IPS DF 4.7 (cell line): Measurements from ENCODE around the gene EPYC.

ENCODE experiments used
- DNase-seq: peaks from one replicate; pipeline ENCODE4 v3.0.0-alpha.2; 2013; ENCODE audit warnings: low spot score; ENCODE audit errors: extremely low read depth

EPYC gene

DNA sequence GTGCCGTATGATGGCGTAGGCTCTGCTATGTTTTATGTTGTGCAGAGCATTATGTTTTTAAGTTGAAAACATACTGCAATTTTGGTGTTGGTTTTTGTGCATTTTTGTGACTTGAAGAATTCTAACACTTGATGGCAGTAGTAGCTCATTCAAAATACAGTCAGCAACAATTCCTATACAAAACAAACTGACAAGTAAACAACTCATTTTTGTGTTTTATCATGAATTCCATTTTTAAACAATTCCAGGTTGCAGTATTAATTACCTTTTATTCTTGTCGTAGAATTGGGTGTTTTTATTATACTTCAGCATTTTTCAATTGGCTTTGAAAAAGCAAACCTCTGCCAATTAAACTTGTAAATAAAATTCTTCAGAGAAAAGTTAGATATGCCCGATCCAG is 45.7 kb downstream of the EPYC start:
- DNase-seq, result no peak

GRCh38 chr12:90958347-90958746 is 46.4 kb downstream of the EPYC start:
- DNase-seq, result no peak

DNA sequence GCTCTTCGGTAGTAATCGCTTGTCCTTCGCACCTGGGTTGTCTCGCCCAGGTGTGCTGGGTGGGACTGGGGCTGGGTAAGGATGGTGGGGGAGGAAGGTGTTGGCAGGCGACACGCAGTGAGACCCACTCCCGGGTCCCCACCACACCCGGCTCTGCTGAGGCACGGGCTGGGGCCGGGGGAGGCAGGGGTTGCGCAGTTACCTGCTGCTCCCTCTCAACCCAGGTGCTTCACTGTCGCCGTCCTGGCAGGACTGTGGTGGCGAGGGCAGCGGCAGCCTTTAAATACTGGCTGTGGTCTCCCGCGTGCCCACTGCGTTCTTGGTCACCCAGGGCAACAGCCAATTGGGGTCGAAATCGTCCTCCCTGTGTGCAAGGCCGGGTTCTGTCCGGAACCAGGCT is 49.9 kb downstream of the EPYC start, which contains the start of gene CCER1:
Gene CCER1, minus strand, starts transcription at position 256 of the 400 bp plus-strand sequence. CDS start 434 bp downstream, outside the sequence.
- DNase-seq, result no peak

DNA sequence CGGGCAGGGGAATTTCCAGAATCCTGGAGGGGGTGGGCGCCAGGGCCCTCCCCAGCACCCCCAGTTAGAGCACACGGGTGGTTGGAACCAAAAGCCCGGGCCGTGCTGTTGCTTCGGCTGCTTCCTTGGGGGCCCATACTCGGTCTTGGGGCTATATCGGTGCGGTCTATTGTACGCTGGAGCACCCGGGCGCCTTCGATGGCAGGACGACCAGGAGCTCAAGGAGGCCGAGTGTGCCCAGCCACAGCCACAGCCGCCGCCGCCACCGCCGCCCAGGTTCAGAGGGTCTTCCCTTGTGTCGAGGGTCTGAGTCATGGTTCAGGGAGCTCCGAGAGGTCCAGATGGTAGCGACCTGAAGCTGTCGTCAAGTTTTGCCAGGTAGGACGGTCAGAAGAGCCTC is 50.3 kb downstream of the EPYC start:
- no peak for DNase-seq

GRCh38 chr12:90953956-90954421 is 50.8 kb downstream of the EPYC start:
- peak; percentile 79 for DNase-seq

DNA sequence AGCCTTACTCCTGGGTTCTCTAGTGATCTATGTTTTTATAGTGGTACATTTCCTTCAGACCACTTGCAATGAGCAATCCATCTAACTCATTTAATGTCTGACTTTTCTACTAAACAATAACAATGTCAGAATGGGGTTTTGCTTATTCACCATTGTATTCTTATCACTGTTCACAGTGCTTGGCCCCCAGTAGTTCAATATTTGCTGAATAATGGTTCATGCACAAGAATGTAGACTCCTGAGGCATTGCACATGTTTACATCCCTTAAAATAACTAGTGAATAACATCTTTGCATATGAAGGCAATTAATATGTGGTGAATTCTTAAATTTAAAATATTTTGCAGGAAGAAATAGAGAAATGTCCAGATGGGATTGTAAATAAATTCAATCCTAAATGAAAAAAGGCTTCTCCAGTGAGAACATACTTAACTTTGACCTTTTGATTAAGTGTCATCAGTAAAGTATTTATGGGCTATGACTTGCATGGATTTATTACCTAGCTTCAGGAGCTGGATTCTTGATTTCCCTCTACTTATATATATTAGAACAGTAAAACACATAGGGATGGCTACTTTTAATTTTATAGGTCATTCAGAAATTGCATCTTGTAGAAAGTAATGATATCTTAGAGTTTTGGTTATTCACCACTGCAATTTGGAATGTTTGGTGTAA is 53.2 kb downstream of the EPYC start:
- no peak for DNase-seq

GRCh38 chr12:90947869-90948268 is 56.9 kb downstream of the EPYC start:
- DNase-seq, result no peak

- no peak for DNase-seq
These were observed 59.6 kb downstream of the EPYC start for GRCh38 chr12:90945070-90945649.

DNA sequence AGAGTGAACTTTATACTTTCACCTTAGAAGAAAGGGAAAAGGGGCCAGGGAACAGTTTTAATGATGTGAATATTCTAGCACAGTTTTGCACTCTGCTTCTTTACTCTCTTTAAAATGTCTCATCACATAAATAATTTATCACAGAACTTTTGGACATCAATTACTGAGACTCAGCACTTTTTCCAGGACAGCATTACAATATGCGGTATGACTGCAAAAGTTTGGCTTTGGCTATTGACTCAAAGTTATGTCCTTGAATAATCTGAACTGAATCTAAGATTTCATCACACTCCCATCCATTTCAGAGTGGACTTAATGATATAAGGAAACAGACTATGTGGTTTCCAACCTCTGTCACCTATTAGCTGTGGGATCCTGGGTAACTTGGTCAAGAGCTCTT is 61.5 kb downstream of the EPYC start:
- DNase-seq, result no peak

DNA sequence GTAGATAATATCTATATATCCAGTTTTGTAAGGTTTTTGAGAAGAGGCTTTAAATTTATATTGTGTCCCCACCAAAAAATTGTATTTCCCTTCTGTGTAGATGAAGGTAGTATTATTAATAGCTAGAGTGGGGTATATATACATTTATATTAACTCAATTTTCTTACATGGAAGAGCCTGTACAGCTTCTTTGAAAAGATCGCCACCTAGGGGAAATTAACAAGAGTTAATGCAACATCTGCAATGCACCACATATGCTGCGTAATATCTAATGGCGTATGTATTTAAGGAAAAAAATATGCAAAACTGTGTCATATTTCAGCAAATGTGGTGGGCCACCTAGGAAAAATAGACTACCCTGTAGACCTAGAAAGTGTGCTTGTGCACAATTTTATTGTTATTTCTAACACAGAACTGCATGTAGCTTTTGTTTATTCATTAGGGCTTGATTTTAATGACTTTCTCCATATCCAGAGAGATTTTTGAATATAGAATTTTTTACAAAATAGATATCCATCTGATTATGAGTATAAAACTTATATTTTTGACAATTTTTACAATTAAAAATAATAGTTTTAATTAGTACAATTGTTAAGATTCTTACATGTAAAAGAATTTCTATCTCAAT is 63.8 kb downstream of the EPYC start:
- DNase-seq, result no peak

DNA sequence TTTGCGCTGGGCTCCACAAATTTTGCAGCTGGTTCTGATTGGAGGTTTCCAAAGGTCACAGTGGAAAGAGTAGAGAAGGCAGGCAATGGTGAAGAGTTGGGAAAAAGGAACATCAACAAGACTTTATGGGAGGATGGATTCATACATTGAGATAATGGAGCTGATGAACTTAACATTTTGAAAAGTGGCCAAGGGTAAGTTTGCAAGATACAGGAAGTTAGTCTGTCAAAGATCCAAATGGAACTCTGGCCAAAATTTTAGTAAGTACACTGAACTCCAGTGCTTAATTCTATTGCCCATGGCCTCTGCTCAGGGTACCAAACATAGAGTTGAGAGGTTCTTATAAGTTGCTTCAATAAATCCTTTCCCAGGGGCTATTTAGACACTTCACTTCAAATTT is 65.4 kb downstream of the EPYC start:
- no peak for DNase-seq

DNA sequence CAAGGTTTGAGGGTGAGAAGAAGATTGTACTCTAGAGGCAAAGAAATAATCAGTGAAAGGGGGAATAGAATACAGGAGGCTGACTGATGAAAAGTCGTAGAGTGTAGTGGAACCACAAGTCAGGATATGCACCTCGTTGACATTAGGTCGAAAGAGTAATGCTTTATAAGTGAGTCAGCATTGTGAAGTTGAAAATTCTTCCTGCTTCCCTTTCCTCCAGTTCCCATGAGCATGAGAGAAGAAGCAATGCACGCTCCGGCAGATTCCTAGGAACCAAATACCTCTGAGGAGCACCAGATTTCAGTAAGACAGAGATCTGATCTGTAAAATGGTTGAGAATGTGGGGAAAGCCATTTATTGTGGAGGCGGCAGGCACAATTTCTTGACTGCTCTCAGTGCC is 66.3 kb downstream of the EPYC start:
- no peak for DNase-seq

DNA sequence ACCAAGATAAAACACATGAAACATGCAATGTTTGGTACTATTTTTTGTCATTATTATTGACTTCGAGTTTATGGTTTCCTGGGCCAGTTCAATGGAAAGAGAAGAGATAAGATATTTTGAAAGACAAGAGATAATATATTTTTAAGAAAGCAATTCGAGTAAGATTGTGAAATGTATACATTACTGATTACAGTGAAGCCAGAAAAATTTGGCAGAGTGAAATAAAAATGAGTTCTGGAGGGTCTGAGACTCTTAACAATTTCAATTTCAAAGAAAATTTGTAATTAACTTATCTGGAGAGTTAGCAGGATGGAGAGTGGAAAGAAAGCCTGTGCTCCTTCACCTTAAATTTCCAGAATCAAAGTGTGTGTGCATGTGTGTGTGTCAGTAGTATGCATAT is 67.1 kb downstream of the EPYC start:
- DNase-seq, result no peak

GRCh38 chr12:90936230-90937005 is 68.4 kb downstream of the EPYC start:
- DNase-seq, result no peak

GRCh38 chr12:90925562-90925961 is 79.2 kb downstream of the EPYC start:
- no peak for DNase-seq

DNA sequence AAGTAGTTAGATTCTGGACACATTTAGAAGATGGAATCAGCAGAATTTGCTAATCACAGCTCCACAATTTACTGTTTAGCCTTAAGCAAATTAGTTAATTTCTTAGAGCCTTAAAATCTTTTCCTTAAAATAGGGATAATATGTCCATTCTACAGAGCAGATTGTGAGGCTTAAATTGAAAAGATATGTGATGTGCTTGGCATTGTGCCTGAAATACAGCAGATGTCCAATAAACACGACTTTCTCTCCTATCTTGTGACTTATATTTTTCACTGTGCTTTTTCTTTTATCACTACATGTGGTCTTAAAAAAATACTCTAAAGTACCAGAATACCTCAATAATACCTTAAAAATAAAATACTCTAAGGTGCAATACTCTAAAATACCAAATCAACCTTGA is 80.4 kb downstream of the EPYC start:
- DNase-seq, result no peak

DNA sequence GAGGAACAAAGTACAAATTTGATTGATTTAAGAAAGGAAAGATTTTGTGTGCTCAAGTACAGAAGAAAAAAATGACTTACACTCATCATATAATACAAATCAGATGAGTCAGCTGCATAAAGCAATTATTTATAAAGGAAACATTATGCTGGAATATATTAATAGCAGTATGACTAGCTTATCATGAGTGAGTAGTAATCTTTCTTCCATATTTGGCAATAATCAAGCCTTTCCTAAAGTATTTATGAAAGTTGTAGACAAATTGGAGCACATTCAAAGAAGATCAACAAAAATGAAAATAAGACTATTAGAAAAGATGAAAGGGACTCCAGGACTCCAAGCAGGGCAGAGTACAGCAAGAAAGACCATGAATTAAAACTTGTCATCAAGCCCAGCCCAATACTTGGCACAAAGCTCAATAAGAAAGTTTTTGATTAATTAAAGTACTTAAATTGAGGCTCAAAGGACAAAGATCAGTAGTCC is 82.6 kb downstream of the EPYC start:
- DNase-seq, result no peak

DNA sequence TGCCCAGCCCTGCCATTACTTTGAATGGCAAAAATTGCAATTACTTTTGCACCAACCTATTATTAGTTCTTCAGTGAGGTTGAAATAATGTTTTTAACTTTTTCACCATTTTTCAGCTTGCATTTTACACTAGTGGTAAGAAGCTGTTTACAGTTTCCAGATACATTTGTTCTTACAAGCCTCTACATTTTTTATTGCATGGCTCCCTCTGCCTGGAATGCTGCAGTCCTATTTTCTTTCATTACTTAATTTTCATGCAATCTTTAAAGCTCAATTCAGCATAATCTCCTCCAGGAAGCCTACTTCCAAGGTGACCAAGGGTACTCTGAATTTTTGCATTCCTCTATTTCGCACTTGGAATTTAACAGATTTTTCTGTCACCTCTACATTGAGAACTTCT is 83.2 kb downstream of the EPYC start:
- no peak for DNase-seq

DNA sequence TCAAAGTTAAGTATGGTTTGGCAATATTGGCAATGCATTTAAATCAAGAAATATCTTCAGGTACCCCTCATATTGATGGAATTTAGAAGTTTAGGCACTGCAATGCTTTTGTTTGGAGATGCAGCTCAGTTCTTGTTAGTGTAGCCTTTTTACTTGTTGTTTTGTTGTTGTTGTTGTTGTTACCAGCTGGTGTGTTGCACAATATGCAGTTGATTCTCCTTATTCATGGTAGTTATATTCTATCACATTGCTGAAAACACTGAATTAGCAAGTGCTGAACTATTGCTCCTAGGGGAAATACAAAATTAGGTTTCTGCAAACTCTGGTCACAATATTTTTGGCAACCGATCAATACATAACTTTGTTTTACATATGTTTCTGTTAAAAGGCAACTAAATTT is 84.5 kb downstream of the EPYC start:
- DNase-seq, result no peak

DNA sequence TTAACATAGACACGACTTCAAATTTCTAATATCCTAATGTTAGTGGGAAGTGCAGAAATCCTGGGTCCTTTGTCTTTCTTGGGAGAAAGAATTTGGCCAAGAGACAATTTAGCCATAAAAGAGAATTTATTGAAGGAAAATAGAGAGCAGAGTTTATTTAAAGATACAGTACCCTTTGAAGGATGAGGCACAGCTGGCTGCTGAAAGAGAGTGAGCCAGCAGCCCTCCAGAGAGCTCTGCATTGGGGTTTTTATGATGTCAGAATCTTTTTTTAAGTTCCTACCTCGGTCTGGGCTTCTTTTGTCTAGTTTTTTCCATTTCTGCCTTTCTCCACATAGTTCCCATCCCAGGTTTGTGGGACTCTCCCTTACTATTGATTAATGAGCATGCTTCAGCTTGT is 87.3 kb downstream of the EPYC start:
- DNase-seq, result no peak

GRCh38 chr12:90916516-90916915 is 88.3 kb downstream of the EPYC start:
- no peak for DNase-seq

DNA sequence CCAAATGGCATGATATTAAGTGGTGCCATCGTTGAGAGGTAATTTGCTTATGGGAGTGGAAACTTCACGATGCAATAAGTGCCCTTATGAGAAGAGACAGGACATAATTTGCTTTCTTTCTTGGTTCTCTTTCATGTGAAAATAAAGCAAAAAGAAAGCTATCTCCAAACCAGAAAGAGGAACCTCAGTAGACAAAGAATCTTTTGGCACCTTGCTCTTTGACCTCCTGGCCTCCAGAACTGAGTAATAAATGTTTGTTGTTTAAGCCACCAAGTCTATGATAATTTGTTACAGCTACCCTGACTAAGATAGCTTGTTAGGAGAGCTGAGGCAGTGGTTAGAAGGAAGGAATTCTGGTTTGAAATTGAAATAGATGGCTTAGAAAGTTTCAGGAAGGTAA is 89.4 kb downstream of the EPYC start:
- DNase-seq, result no peak
